CD14-positive monocyte (primary cell): Measurements from ENCODE around the gene KIAA1755. TPM values are rescaled to one million over a fixed set of nuclear protein-coding genes. Genes with fewer than 3 reads are reported as not detected.

Source experiments
- DNase-seq, 3 donors: peaks; one replicate each; pipeline ENCODE4 v3.0.0-alpha.2; 2011 to 2022
- H2AFZ ChIP-seq: 2 replicates; pipeline ENCODE4 v1.6.0; 2012; ENCODE audit warnings: mild to moderate bottlenecking, low read depth, low read length, inconsistent platforms; ENCODE audit not compliant: insufficient read depth, poor library complexity, severe bottlenecking
- H3K27ac ChIP-seq, 2 donors: 1 replicate in 1 of 2; 2 replicates in 1 of 2; pipeline ENCODE4 v1.5.1; 2012 to 2013; ENCODE audit warnings: low read length in 2 of 2, control low read depth in 1 of 2, inconsistent platforms in 1 of 2, low read depth in 1 of 2, mild to moderate bottlenecking in 1 of 2
- H3K27me3 ChIP-seq, 2 donors: one replicate each; pipeline versions ENCODE4 v1.6.0 to v1.6.1; 2011 to 2013; ENCODE audit warnings: low read length in 2 of 2; ENCODE audit not compliant: control insufficient read depth in 2 of 2, insufficient read depth in 2 of 2
- H3K36me3 ChIP-seq, 2 donors: replicated peaks in 1 of 2; 1 replicate in 1 of 2; 2 replicates in 1 of 2; pipeline versions ENCODE4 v1.5.1 to v1.6.1; 2012 to 2013; ENCODE audit warnings: low read length in 2 of 2, control low read depth in 1 of 2, inconsistent platforms in 1 of 2, mild to moderate bottlenecking in 1 of 2; ENCODE audit not compliant: insufficient read depth in 2 of 2, control insufficient read depth in 1 of 2
- H3K4me1 ChIP-seq, 2 donors: 1 replicate in 1 of 2; 2 replicates in 1 of 2; pipeline versions ENCODE4 v1.5.1 to v1.6.1; 2012 to 2013; ENCODE audit warnings: low read length in 2 of 2, control low read depth in 1 of 2, inconsistent platforms in 1 of 2, mild to moderate bottlenecking in 1 of 2, moderate library complexity in 1 of 2; ENCODE audit not compliant: insufficient read depth in 2 of 2, control insufficient read depth in 1 of 2
- H3K4me2 ChIP-seq: replicated peaks from 2 replicates; pipeline ENCODE3; 2012; ENCODE audit warnings: low read length, moderate library complexity, mild to moderate bottlenecking; ENCODE audit not compliant: poor library complexity, severe bottlenecking; ENCODE audit errors: extremely low read depth
- H3K4me3 ChIP-seq, 3 experiments: fragments of 200-600 bp in 1 of 3; sonication (generic) in 1 of 3; replicated peaks in 1 of 3; 1 replicate in 2 of 3; 2 replicates in 1 of 3; pipeline ENCODE4 v1.5.1; 2011 to 2013; ENCODE audit warnings: low read length in 3 of 3, mild to moderate bottlenecking in 3 of 3, control low read depth in 2 of 3, low read depth in 2 of 3, inconsistent platforms in 1 of 3, moderate library complexity in 1 of 3
- H3K79me2 ChIP-seq: 2 replicates; pipeline ENCODE4 v1.6.0; 2012; ENCODE audit warnings: mild to moderate bottlenecking, control low read depth, inconsistent platforms, low read length, moderate library complexity; ENCODE audit not compliant: insufficient read depth
- H3K9ac ChIP-seq: 2 replicates; pipeline ENCODE4 v1.6.0; 2017; ENCODE audit warnings: low read length, mild to moderate bottlenecking; ENCODE audit not compliant: insufficient read depth, poor library complexity, severe bottlenecking
- H3K9me3 ChIP-seq, 2 donors: replicated peaks in 1 of 2; 1 replicate in 1 of 2; 2 replicates in 1 of 2; pipeline versions ENCODE4 v1.5.1 to v1.6.1; 2012 to 2013; ENCODE audit warnings: low read length in 2 of 2, control low read depth in 1 of 2; ENCODE audit not compliant: control insufficient read depth in 1 of 2, insufficient read depth in 1 of 2
- H4K20me1 ChIP-seq: 2 replicates; pipeline ENCODE4 v1.6.0; 2012; ENCODE audit warnings: mild to moderate bottlenecking, low read length, control low read depth, moderate library complexity; ENCODE audit not compliant: insufficient read depth
- H3K27ac Mint-ChIP-seq, 7 donors: one replicate each; pipeline ENCODE4 v1.8.0; 2020; ENCODE audit warnings: mild to moderate bottlenecking in 7 of 7, mixed read lengths in 7 of 7, moderate library complexity in 6 of 7, inconsistent platforms in 2 of 7
- H3K27me3 Mint-ChIP-seq, 3 donors: one replicate each; pipeline ENCODE4 v1.8.0; 2021 to 2022; ENCODE audit warnings: low read depth in 3 of 3, mild to moderate bottlenecking in 3 of 3, mixed read lengths in 3 of 3, moderate library complexity in 3 of 3, inconsistent platforms in 1 of 3
- H3K36me3 Mint-ChIP-seq, 2 donors: one replicate each; pipeline ENCODE4 v1.8.0; 2020; ENCODE audit warnings: mixed read lengths in 2 of 2, inconsistent platforms in 1 of 2, mild to moderate bottlenecking in 1 of 2
- H3K4me1 Mint-ChIP-seq: one replicate; pipeline ENCODE4 v1.8.0; 2020; ENCODE audit warnings: mild to moderate bottlenecking, mixed read lengths
- H3K4me3 Mint-ChIP-seq, 2 donors: one replicate each; pipeline ENCODE4 v1.8.0; 2020; ENCODE audit warnings: mild to moderate bottlenecking in 2 of 2, mixed read lengths in 2 of 2, moderate library complexity in 1 of 2
- H3K9me3 Mint-ChIP-seq, 7 donors: one replicate each; pipeline ENCODE4 v1.8.0; 2020 to 2022; ENCODE audit warnings: mixed read lengths in 7 of 7, mild to moderate bottlenecking in 6 of 7, moderate library complexity in 6 of 7, inconsistent platforms in 2 of 7
- CTCF ChIP-seq: fragments of 200-600 bp; IDR thresholded peaks from one replicate; pipeline ENCODE4 v1.8.0; 2022; ENCODE audit warnings: antibody characterized with exemption, mild to moderate bottlenecking
- WGBS: methylation state at CpG from one replicate; pipeline ENCODE4 v1.1.5; 2013; ENCODE audit warnings: missing lambda C conversion rate; ENCODE audit not compliant: insufficient coverage; 5-methylcytosine and 5-hydroxymethylcytosine counted together
- intact Hi-C, 2 donors: fragments of 100-400 bp; cut with micrococcal nuclease; formaldehyde crosslinking; loops; one replicate each; pipeline versions ENCODE4 v1.15.0 to v1.15.1; 2023
- polyA plus RNA-seq, 3 donors: library from polyadenylated mRNA; depleted of rRNA in 1 of 3; unstranded in 2 of 3; stranded (reverse) in 1 of 3; fragments of 300-500 nt in 2 of 3; fragments of >200 nt in 1 of 3; fragmentation: Illumina TruSeq in 2 of 3; gene quantifications; 1 replicate in 2 of 3; 2 replicates in 1 of 3; pipeline ENCODE4 v1.2.3, GENCODE V29; 2012 to 2021

KIAA1755 gene
- polyA plus RNA-seq, 3 donors: not detected

DNA sequence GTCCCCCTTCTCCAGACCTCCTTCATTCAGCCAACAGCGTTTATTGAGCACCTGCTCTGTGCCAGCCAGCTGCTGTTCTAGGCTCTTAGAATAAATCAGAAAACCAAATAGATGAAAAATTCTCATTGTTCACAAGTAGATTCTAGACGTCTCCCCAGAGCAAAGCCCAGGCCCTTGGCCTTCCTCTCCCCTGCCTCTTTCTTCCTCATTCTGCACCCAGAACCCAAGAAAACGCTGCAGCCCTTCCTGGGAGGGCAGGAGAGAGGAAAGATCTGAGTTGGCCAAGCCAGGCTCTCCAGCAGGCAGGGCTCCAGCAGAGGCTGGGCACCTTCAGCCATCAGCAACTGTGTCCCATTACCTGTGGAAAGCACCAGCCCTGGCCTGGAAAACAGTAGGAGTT lies 31.4 kb upstream of the KIAA1755 start:
- H4K20me1 ChIP-seq: no peaks in the 10 kb centered on the region
- peak overlapping the region; percentile 16 for H2AFZ ChIP-seq
- peaks cover 0 to 5% (median 3%) of the 10 kb centered on the region in 3 donors for H3K27me3 Mint-ChIP-seq
- peak overlapping the region in 1 of 3 experiments; percentile 12 for H3K4me3 ChIP-seq
- intact Hi-C loops: loop anchor here in 1 of 2 donors (1.0 kb wide), 1 partner anchor 23 kb away; no protein-coding TSS in a partner anchor
- DNase-seq: peak in 2 of 3 donors; percentile 32 to 40
- H3K79me2 ChIP-seq: no peaks in the 10 kb centered on the region
- peak overlapping the region; percentile 30 for H3K4me2 ChIP-seq
- H3K9me3 ChIP-seq: no peaks in the 10 kb centered on the region
- TF ChIP-seq CTCF: no peak
- peak overlapping the region; percentile 43 to 62 for H3K27ac ChIP-seq
- no peak overlapping the region for H3K4me3 Mint-ChIP-seq
- 83% methylated on average over 1 of the region's 3 CpGs for WGBS
- no peaks in the 10 kb centered on the region for H3K27me3 ChIP-seq
- H3K36me3 ChIP-seq: no peaks in the 10 kb centered on the region
- H3K27ac Mint-ChIP-seq: peak overlapping the region; percentile 62 to 89 (median 85)
- peaks cover 87 to 91% of the 10 kb centered on the region in 2 donors for H3K4me1 ChIP-seq
- peaks cover 86% of the 10 kb centered on the region for H3K4me1 Mint-ChIP-seq
- no peaks in the 10 kb centered on the region for H3K36me3 Mint-ChIP-seq
- no peak overlapping the region for H3K9ac ChIP-seq
- no peaks in the 10 kb centered on the region for H3K9me3 Mint-ChIP-seq

DNA sequence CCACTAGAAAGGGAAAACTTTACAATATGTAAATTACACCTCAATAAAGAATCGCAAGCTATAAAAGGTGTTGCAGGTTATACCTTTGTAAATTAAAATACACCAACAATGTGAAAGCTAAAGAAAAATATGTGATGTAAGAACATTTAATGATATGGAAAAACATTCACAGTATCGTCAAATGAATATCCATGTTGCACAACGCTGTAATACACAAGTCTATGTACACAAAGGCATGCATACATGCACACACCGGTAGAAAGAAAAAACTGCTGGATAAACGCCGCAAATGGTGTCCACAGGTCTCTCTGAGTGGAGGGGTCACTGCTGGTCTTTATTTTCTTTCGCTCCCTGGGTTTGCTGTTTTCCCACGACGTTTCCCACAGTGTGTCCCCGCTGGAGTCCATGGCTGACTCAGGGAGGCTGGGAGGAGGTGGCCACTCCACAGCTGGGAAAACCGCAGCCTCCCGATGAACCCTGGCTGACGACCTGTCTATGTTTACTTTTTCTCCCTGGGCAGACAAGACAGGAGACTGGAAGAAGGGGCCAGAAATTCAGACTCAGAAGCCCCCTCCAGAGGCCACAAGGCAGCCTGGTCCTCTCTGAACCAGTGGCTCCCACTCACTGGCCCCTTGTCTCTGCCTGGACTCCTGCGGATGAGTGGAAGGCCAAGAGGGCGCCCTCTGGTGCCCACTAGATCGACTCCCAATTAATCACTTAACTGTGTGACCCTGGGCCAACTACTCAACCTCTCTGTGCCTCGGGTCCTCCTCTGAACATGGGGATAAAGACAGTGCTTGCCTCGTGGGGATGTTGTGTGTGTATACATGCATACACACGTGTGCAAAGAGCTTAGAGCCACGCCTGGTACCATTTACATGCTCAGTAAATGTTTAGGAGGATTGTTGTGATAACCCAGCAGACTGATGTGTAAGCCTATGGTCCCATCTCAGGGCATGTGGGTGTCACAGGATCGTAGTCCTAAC lies 30.6 kb upstream of the KIAA1755 start:
- no peaks in the 10 kb centered on the region for H3K79me2 ChIP-seq
- Mint-ChIP-seq H3K9me3 (peaks cover 0 to 5% (median 0%) of the 10 kb centered on the region in 7 donors), H3K27ac (peak overlapping the region; percentile 62 to 89 (median 85)), H3K4me3 (no peak overlapping the region), H3K27me3 (peaks cover 3 to 6% (median 5%) of the 10 kb centered on the region in 3 donors), H3K36me3 (peaks cover 4 to 5% of the 10 kb centered on the region in 2 donors), H3K4me1 (peaks cover 84% of the 10 kb centered on the region)
- peak overlapping the region; percentile 62 for H3K27ac ChIP-seq
- H3K9ac ChIP-seq: no peak overlapping the region
- intact Hi-C loops: loop anchor here in 1 of 2 donors (1.0 kb wide), 1 partner anchor 22 kb away; no protein-coding TSS in a partner anchor
- H3K27me3 ChIP-seq: no peaks in the 10 kb centered on the region
- H3K4me1 ChIP-seq: peaks cover 85 to 89% of the 10 kb centered on the region in 2 donors
- DNase-seq: peak in 1 of 3 donors; percentile 34
- H4K20me1 ChIP-seq: no peaks in the 10 kb centered on the region
- TF ChIP-seq CTCF: peak; percentile 27
- WGBS: 66% methylated on average over 13 of the region's 21 CpGs
- H3K9me3 ChIP-seq: no peaks in the 10 kb centered on the region
- peak overlapping the region; percentile 30 for H3K4me2 ChIP-seq
- H2AFZ ChIP-seq: peak overlapping the region; percentile 25
- H3K4me3 ChIP-seq: no peak overlapping the region
- no peaks in the 10 kb centered on the region for H3K36me3 ChIP-seq
